KBM-7 (cell line): ENCODE results near the gene MYO18B.

ENCODE experiments used
- DNase-seq: peaks from one replicate; pipeline ENCODE4 v3.0.0-alpha.2; 2015
- in situ Hi-C: fragments of 300-500 bp; cut with MboI; formaldehyde crosslinking; loops from 2 replicates; pipeline ENCODE4 v1.14.3; 2020; ENCODE audit warnings: low sequenced_read_pairs, low pct_unique_long_range_greater_than_20kb, mixed read lengths

Gene MYO18B

GRCh38 chr22:25837288-25837900 is 95.4 kb downstream of the MYO18B start:
- in situ Hi-C loops = no loop called here
- DNase-seq = no peak

GRCh38 chr22:25838960-25839741 is 97.2 kb downstream of the MYO18B start:
- DNase-seq = no peak
- in situ Hi-C loops = no loop called here

- no peak for DNase-seq
- in situ Hi-C loops = no loop called here
These were observed 97.8 kb downstream of the MYO18B start for GRCh38 chr22:25839755-25840154.

- no peak for DNase-seq
- in situ Hi-C loops = no loop called here
These were observed 98.2 kb downstream of the MYO18B start for GRCh38 chr22:25840167-25840566.

GRCh38 chr22:25840891-25841290 is 98.9 kb downstream of the MYO18B start:
- in situ Hi-C loops = no loop called here
- no peak for DNase-seq

- in situ Hi-C loops = no loop called here
- DNase-seq = no peak
These were observed 99.8 kb downstream of the MYO18B start for GRCh38 chr22:25841775-25842174.

GRCh38 chr22:25843660-25844405 is 101.8 kb downstream of the MYO18B start:
- no peak for DNase-seq
- in situ Hi-C loops = no loop called here

GRCh38 chr22:25844601-25845000 is 102.6 kb downstream of the MYO18B start:
- DNase-seq = no peak
- in situ Hi-C loops = no loop called here

GRCh38 chr22:25845985-25846745 is 104.2 kb downstream of the MYO18B start:
- in situ Hi-C loops = no loop called here
- DNase-seq = no peak

GRCh38 chr22:25847451-25847850 is 105.5 kb downstream of the MYO18B start:
- in situ Hi-C loops = no loop called here
- no peak for DNase-seq

- no peak for DNase-seq
- in situ Hi-C loops = no loop called here
These were observed 107.0 kb downstream of the MYO18B start for GRCh38 chr22:25848954-25849353.

GRCh38 chr22:25849522-25849921 is 107.5 kb downstream of the MYO18B start:
- in situ Hi-C loops = no loop called here

GRCh38 chr22:25852223-25852622 is 110.2 kb downstream of the MYO18B start:
- in situ Hi-C loops = no loop called here
- no peak for DNase-seq

More at GRCh38 chr22:25849522-25849921, 107.5 kb downstream of the MYO18B start:
- DNase-seq = no peak

- in situ Hi-C loops = no loop called here
- no peak for DNase-seq
These were observed 111.1 kb downstream of the MYO18B start for GRCh38 chr22:25853078-25853477.

- DNase-seq = peak; percentile 12
- in situ Hi-C loops = no loop called here
These were observed 111.7 kb downstream of the MYO18B start for GRCh38 chr22:25853501-25854284.

- in situ Hi-C loops = no loop called here
These were observed 127.8 kb downstream of the MYO18B start for GRCh38 chr22:25869771-25870170.

GRCh38 chr22:25874327-25874726 is 132.3 kb downstream of the MYO18B start:
- in situ Hi-C loops = no loop called here
- no peak for DNase-seq

More at GRCh38 chr22:25869771-25870170, 127.8 kb downstream of the MYO18B start:
- DNase-seq = no peak

GRCh38 chr22:25875461-25875860 is 133.5 kb downstream of the MYO18B start:
- DNase-seq = no peak
- in situ Hi-C loops = no loop called here

- in situ Hi-C loops = no loop called here
These were observed 134.9 kb downstream of the MYO18B start for GRCh38 chr22:25876871-25877270.

More at GRCh38 chr22:25876871-25877270, 134.9 kb downstream of the MYO18B start:
- DNase-seq = no peak
